Endothelial cell of hepatic sinusoid (primary cell): ENCODE data around the gene OCIAD1.
"Not testable (repeated sequence)": the region's sequence is repeated elsewhere in the genome, so short reads cannot be mapped to it uniquely, and the experiment has no call there.

ENCODE experiments used
- in situ Hi-C: cut with HindIII; loops from 2 replicates; pipeline ENCODE4 v1.10.0; 2017; ENCODE audit warnings: low sequenced_read_pairs

OCIAD1 gene

DNA sequence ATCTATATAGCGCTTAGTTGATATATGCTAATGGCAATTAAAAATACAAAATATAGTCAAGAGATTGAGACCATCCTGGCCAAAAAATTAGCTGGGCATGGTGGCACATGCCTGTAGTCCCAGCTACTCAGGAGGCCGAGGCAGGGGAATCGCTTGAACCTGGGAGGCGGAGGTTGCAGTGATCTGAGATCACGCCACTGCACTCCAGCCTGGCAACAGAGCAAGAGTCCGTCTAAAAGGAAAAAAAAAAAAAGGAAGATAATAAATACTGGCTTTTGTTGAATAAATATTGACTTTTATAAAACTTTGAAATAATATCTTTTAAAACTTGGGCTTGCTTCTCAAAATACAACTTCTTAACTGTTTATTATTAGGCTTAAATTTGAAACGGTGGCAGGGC lies 14.6 kb upstream of the OCIAD1 start:
- in situ Hi-C loops = loop anchor here (5.0 kb wide), 1 partner anchor 34 kb away; the partner anchor contains the start of gene FRYL

DNA sequence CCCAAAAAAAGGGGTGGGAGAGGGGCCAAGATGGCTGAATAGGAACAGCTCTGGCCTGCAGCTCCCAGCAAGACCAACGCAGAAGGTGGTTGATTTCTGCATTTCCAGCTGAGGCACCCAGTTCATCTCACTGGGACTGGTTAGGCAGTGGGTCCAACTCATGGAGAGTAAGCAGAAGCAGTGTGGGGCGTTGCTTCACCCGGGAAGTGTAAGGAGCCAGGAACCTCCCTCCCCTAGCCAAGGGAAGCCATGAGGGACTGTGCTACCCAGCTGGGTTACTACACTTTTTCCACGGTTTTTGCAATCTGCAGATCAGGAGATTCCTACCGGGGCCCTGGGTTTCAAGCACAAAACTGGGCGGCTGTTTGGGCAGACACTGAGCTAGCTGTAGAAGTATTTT lies 13.9 kb upstream of the OCIAD1 start:
- in situ Hi-C loops = loop anchor here (5.0 kb wide), 1 partner anchor 35 kb away; the partner anchor contains the start of gene FRYL

DNA sequence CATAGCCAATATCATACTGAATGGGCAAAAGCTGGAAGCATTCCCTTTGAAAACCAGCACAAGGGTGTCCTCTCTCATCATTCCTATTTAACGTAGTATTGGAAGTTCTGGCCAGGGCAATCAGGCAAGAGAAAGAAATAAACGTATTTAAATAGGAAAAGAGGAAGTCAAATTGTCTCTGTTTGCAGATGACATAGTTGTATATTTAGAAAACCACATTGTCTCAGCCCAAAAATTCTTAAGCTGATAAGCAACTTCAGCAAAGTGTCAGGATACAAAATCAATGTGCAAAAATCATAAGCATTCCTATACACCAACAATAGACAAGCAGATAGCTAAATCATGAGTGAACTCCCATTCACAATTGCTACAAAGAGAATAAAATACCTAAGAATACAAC lies 9.5 kb upstream of the OCIAD1 start:
- in situ Hi-C loops = not testable (repeated sequence)

DNA sequence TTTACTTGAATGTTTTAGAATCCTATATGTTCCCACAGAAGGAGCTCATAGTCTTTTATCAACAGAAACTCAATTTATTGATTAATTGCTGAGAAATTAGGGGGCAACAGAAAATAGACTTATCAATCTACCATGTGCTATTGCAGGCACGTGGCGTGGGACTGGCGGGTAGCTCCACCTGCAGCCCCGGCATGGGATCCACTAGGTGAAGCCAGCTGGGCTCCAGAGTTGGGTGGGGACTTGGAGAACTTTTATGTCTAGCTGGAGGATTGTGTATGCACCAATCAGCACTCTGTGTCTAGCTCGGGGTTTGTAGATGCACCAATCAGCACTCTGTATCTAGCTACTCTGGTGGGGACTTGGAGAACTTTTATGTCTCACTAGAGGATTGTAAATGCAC lies 3.3 kb upstream of the OCIAD1 start:
- in situ Hi-C loops = no loop called here

DNA sequence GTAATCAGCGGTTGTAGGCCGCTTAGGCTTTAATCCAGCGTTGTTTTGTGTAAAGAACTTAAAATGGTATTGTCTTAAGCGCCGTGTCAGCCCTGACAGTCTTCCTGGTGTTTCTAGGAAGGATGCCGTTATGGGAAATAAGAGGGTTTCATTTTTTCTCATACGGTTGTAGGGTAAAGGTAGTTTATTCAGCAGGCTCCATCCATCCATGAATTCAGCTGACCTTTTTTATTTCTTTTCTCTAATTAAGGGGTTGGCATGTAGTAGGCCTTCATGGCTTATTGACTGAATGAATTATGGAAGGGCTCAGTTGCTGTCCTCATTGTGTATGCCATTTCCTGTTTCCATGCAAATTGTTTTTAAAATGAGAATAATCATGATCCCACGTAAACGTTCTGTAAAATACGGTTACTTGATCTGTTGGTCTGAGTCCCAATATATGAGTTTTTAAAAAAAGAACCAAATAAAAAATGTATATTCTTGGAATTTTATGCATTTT lies 693 bp downstream of the OCIAD1 start:
- in situ Hi-C loops = no loop called here

DNA sequence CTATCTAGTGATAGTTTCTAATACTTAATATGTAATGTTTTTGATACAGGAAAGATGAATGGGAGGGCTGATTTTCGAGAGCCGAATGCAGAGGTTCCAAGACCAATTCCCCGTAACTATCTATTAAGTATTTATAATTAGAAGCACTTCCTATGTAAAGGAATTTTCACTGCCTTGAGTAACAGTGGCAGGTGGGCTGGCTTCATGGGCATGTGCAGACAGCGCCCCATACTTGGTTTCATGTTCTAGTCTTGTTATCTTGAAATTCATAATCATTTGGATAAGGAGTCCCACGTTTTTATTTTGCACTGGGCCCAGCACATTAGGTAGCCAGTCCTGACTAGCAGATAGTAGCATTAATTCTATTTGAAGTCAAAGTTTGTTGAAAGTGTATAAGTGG lies 1.7 kb downstream of the OCIAD1 start:
- in situ Hi-C loops = no loop called here

DNA sequence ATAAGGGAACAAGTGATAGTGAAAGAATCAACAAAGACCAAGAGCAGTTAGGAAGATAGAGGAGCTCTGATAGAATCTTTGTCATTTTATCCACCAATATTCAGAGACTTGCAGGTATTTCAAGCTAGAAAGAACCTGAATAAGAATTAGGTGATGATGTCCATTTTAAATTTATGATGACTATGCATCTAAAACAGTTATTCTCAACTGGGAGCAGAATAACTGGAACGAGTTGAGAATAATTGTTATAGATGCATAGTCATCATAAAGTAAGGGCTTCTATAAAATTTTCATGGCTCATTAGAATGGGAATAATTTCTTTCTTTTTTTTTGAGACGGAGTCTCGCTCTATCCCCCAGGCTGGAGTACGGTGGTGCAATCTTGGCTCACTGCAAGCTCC lies 5.8 kb downstream of the OCIAD1 start:
- in situ Hi-C loops = no loop called here

DNA sequence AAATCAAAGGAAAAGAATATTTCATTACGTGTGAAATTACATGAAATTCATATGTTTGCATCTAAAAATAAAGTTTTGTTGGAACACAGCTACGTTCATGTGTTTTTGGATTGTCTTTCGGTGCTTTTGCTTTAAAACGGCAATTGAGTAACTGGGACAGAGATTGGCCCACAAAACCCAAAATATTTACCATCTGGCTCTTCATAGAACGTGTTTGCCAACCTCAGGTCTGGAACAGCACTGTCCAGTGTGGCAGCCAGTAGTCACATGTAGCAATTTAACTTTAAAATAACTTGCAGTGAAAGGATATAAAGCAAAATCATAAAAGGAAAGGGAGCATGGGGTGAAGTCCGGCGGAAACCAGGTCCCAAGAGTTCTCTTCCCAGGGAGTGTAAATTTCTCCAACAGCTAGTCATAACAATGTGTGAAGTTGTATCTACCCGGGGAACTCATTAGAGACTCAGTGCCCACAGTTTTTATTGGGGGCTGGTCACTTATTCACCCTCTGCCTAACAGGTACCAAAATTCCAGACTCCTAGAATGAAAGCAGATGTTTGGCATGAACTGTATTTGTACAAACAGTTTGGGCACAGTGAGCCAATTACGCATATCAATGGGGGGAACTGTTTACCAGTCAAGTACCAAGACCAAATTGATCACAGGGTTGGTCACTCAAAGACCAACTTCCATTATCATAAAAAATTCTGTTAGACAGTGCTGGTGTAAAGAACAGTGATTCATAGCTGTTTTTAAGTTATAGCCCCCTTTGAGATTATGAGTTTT lies 10.3 kb downstream of the OCIAD1 start:
- in situ Hi-C loops = no loop called here

DNA sequence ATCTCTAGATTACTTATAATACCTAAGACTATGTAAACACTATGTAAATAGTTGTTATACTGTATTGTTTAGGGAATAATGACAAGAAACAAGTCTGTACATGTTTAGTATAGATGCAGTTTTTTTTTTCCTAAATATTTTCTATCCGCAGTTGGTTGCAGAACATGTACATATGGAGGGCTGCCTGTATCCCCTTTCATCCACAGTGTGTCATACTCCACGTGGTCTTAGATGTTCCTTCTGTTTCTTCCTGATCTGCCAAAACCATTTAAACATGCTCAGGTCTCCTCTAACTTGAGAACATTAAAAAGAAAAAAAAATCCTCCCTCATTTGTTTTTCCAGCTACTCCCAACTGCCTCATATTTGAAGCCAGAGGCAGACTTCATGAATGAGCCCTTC lies 14.0 kb downstream of the OCIAD1 start:
- in situ Hi-C loops = no loop called here

DNA sequence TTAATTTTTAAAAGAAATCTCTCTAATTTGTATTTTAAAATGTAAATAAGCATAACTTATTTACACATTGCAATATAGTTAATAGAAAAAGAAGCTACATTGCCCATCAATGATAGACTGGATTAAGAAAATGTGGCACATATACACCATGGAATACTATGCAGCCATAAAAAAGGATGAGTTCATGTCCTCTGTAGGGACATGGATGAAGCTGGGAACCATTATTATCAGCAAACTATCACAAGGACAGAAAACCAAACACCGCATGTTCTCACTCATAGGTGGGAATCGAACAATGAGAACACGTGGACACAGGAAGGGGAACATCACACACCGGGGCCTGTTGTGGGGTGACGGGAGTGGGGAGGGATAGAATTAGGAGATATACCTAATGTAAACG lies 17.9 kb downstream of the OCIAD1 start:
- in situ Hi-C loops = not testable (repeated sequence)

DNA sequence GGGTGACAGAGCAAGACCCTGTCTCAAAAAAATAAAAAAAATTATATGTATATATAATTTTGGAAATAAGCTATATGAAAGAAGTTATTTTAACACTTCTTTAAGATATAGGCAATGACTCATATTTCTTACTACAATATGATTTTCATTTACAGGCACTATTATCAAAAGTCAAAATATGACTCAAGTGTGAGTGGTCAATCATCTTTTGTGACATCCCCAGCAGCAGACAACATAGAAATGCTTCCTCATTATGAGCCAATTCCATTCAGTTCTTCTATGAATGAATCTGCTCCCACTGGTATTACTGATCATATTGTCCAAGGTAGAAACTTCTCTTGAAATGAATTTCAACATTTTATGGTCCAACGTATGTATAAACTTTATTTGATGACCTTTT lies 20.8 kb downstream of the OCIAD1 start:
- in situ Hi-C loops = loop anchor here (5.0 kb wide), 1 partner anchor 106 kb away; no protein-coding TSS in a partner anchor

DNA sequence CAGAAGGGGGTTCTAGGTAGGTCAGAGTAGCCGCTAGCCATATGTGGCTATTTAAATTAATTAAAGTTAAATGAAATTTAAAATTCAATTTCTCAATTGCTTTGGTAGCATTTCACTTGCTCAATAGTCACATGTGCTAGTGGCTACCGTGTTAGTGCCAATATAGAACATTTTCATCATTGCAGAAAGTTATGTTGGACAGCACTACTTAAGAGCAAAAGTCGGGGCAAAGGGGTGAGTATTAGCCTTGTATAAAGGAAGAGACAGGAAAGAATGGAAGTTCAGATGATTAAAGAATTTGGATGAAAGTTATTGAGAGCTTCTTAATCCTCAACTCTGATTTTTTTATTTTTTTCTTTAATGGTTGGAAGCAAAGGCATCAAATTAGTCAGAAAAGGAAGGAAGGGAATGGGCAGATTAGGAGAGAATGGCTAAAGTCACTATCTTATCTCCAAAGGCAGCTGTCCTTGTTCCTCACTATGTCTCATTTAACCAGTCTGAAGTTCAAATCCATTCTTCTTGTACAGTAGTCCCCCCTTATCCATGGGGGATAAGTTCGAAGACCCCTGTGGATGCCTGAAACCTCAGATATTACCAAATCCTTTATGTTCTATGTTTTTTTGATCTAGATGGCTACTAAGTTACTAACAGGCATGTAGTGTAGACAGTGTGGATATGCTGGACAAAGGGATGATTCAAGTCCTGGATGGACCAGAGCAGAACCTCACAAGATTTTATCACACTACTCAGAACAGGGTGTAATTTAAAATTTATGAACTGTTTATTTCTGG lies 22.9 kb downstream of the OCIAD1 start:
- in situ Hi-C loops = loop anchor here (5.0 kb wide), 1 partner anchor 104 kb away; no protein-coding TSS in a partner anchor

DNA sequence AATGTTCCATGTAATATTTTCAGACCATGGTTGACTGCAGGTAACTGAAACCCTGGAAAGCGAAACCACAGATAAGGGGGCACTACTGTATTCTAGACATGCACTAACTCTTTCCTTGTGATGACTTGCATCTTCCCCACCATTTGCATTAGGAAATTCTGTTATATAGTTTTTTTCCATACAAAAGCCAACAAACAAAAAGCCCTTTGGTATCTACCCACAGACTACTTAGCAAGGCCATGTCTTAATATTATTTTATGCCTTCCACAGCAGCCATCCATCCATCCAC lies 23.5 kb downstream of the OCIAD1 start:
- in situ Hi-C loops = loop anchor here (5.0 kb wide), 1 partner anchor 103 kb away; no protein-coding TSS in a partner anchor

DNA sequence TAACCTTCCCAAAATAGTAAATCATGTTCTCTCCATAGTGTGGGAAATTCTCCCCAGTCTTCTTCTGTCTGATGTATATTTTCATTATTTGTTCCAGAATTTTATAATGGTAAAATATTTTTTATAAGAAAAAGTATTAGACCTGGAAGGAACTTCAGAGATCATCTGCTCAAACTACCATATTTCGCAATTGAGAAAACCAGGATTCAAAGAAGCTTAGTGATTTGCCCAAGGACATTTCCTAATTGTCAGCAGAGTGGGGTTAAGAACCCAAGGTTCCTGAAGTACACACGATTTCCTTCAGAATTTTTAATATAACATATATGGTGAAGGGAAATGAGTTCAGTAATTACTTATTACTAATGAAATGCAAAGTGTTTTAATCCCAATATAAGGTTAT lies 24.1 kb downstream of the OCIAD1 start:
- in situ Hi-C loops = loop anchor here (5.0 kb wide), 1 partner anchor 102 kb away; no protein-coding TSS in a partner anchor

DNA sequence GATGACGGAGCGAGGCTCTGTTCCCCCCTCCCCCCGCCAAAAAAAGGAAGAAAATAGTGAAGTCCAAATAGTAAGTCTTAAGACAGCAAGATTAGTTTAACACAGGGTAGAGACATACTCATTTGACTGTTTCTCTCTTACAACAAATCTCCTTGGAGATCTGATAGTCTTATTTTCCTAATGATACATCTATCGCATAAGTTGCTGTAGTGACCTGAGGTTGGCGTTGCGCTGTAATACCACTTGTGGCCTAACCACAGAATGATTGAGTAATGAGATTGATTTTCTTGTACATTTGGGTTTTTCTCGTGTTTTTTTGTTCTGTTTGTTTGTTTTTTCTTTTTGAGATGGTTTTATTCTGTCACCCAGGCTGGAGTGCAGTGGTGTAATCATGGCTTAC lies 27.2 kb downstream of the OCIAD1 start:
- in situ Hi-C loops = no loop called here

DNA sequence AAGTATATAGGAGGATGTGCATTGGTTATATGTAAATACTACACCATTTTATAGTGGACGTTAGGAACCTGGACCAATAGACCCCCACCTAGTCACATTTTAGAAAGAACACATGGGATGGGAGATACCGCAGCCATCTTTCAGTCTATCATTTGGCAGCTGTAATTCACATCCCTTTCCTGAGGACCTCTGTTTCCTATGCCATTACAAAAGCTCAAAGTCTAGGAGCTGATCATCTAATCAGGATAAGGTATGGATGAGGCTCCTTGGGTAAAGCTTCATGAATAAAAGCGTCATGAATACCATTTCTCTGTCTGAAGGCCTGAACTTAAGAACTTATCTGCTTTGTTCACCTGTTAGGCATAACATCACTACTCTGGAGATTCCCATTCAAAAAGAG lies 31.1 kb downstream of the OCIAD1 start:
- in situ Hi-C loops = no loop called here

DNA sequence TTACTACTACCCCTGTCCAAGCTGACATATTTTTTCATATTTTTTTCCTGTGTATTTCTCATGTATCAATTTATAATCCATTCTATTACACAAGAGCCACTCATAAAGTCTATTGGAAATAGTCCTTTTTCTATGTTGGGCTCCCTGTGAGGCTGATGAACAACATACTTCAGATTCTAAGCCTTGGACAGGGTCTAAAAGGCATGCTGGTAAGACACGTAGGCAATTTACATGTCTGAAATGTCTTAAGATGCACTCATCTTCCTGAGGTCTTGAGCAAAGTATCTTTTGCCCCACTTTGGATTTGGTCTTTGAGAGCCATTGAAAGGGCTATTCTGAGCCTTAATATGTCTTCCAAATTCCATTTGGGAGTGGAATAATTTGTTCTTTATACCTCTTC lies 31.8 kb downstream of the OCIAD1 start:
- in situ Hi-C loops = no loop called here

DNA sequence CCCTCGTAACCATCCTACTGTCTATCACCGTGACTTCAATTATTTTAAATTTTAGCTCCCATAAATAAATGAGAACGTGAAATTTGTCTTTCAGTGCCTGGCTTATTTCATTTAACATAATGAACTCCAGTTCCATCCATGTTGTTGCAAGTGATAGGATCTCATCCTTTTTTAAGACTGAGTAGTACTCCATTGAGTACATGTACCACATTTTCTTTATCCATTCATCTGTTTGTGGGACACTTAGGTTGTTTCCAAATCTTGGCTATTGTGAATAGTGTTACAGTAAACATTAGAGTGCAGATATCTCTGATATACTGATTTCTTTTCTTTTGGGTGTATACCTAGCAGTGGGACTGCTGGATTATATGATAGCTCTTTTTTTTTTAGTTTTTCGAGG lies 32.8 kb downstream of the OCIAD1 start:
- in situ Hi-C loops = no loop called here

DNA sequence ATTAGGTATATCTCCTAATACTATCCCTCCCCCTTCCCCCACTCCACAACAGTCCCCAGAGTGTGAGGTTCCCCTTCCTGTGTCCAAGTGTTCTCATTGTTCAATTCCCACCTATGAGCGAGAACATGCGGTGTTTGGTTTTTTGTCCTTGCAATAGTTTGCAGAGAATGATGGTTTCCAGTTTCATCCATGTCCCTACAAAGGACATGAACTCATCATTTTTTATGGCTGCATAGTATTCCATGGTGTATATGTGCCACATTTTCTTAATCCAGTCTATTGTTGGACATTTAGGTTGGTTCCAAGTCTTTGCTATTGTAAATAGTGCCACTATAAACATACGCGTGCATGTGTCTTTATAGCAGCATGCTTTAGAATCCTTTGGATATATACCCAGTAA lies 33.8 kb downstream of the OCIAD1 start:
- in situ Hi-C loops = not testable (repeated sequence)

DNA sequence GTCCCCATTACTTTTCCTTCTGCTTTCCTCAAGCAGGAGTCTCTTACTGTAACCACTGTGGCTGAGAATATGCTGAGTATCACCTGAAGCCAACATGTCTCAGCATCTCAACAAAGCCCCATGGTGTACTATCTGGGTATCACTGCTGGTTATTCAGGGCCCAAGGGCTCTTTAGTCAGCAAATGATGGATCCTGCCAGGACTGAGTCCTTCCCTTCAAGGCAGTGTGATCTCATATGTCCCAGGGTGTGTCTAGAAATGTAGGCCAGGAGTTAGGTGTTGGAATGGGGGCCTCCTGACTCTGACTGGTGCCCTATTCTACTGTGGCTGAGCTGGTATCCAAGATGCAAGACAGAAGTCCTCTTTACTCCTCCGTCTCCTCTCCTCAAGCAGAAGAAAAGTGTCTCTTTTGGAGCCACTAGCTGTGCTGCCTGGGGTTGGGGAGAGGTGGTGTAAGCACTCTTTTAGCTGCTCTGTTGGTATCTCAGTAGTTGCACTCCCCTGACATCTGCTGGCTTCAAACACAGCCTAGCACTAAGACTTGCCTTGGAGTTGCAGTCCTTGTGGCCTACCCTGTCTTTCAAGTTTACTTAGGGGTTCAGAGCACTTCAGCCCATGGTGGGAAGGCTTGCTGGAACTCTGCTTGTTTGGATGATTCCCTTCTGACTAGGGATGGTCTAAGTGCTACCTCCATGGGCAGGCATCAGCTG lies 47.1 kb downstream of the OCIAD1 start:
- in situ Hi-C loops = no loop called here
